Measurements from ENCODE around the gene ATP2B2.

Gene ATP2B2

GRCh38 chr3:10294030-10294586 lies 211.3 kb downstream of the ATP2B2 start:
- DNase-seq (ENCODE audit: low spot score), result no peak

GRCh38 chr3:10292505-10293419 lies 212.6 kb downstream of the ATP2B2 start, which contains the start of gene GHRL:
GHRL (minus strand) TSS chr3:10292947; CDS start chr3:10290180, 2,767 bp downstream.
- DNase-seq (ENCODE audit: low spot score), result no peak

- DNase-seq (ENCODE audit: low spot score), result no peak
Measured at GRCh38 chr3:10291641-10292040, 213.7 kb downstream of the ATP2B2 start.

- no peak for DNase-seq (ENCODE audit: low spot score)
Measured at GRCh38 chr3:10290481-10291176, 214.8 kb downstream of the ATP2B2 start.

- no peak for DNase-seq (ENCODE audit: low spot score)
Measured at GRCh38 chr3:10289787-10290355, 215.5 kb downstream of the ATP2B2 start.

- no peak for DNase-seq (ENCODE audit: low spot score)
Measured at GRCh38 chr3:10289077-10289476, 216.3 kb downstream of the ATP2B2 start.

GRCh38 chr3:10288575-10288960 lies 216.8 kb downstream of the ATP2B2 start:
- DNase-seq (ENCODE audit: low spot score), result no peak

GRCh38 chr3:10287936-10288574 lies 217.3 kb downstream of the ATP2B2 start:
- no peak for DNase-seq (ENCODE audit: low spot score)

- DNase-seq (ENCODE audit: low spot score), result peak; percentile 73
Measured at GRCh38 chr3:10286596-10287295, 218.6 kb downstream of the ATP2B2 start.

GRCh38 chr3:10286133-10286524 lies 219.3 kb downstream of the ATP2B2 start:
- DNase-seq (ENCODE audit: low spot score), result no peak

GRCh38 chr3:10285272-10286132 lies 219.9 kb downstream of the ATP2B2 start:
- DNase-seq (ENCODE audit: low spot score), result no peak

GRCh38 chr3:10284496-10284895 lies 220.9 kb downstream of the ATP2B2 start:
- no peak for DNase-seq (ENCODE audit: low spot score)

GRCh38 chr3:10283638-10284037 lies 221.7 kb downstream of the ATP2B2 start:
- no peak for DNase-seq (ENCODE audit: low spot score)

GRCh38 chr3:10281951-10282350 lies 223.4 kb downstream of the ATP2B2 start:
- peak; percentile 59 for DNase-seq (ENCODE audit: low spot score)

- DNase-seq (ENCODE audit: low spot score), result no peak
Measured at GRCh38 chr3:10280571-10280970, 224.8 kb downstream of the ATP2B2 start.

- no peak for DNase-seq (ENCODE audit: low spot score)
Measured at GRCh38 chr3:10280177-10280529, 225.2 kb downstream of the ATP2B2 start.

- no peak for DNase-seq (ENCODE audit: low spot score)
Measured at GRCh38 chr3:10279384-10280176, 225.8 kb downstream of the ATP2B2 start.

- no peak for DNase-seq (ENCODE audit: low spot score)
Measured at GRCh38 chr3:10278501-10278900, 226.9 kb downstream of the ATP2B2 start.

- no peak for DNase-seq (ENCODE audit: low spot score)
Measured at GRCh38 chr3:10277115-10277625, 228.2 kb downstream of the ATP2B2 start.
